SU-DHL-6 (cell line): ENCODE results near the gene TMEM164.

ENCODE experiments used
- H2AFZ ChIP-seq: fragments of 200-600 bp; sonication (generic); 2 replicates; pipeline ENCODE4 v1.6.1; 2014; ENCODE audit warnings: low read depth, mild to moderate bottlenecking, moderate library complexity, mixed read lengths, antibody characterized with exemption, low read length; ENCODE audit not compliant: severe bottlenecking
- H3F3A ChIP-seq: fragments of 200-600 bp; shearing (Covaris generic); 2 replicates; pipeline ENCODE4 v1.6.0; 2016; ENCODE audit warnings: antibody characterized with exemption, mild to moderate bottlenecking; ENCODE audit not compliant: insufficient read depth
- H3K27ac ChIP-seq: fragments of 200-600 bp; sonication (generic); 2 replicates; pipeline ENCODE4 v1.5.1; 2016; ENCODE audit warnings: low read depth, mild to moderate bottlenecking, low read length, moderate library complexity, mixed read lengths
- H3K27me3 ChIP-seq: fragments of 200-600 bp; sonication (generic), shearing (Covaris generic); 2 replicates; pipeline ENCODE4 v1.6.0; 2014; ENCODE audit warnings: mild to moderate bottlenecking, low read length
- H3K36me3 ChIP-seq: fragments of 200-600 bp; sonication (generic); 2 replicates; pipeline ENCODE4 v1.6.1; 2014; ENCODE audit warnings: mild to moderate bottlenecking, low read length, mixed read lengths
- H3K4me2 ChIP-seq: fragments of 300-600, 200-600 bp; shearing (Covaris generic), sonication (generic); 2 replicates; pipeline ENCODE4 v1.6.0; 2014; ENCODE audit warnings: low read length, low read depth, mild to moderate bottlenecking; ENCODE audit not compliant: poor library complexity, severe bottlenecking
- H3K4me3 ChIP-seq: fragments of 200-600 bp; sonication (generic); 2 replicates; pipeline ENCODE4 v1.5.1; 2014; ENCODE audit warnings: antibody characterized with exemption, low read length, mild to moderate bottlenecking, mixed read lengths; ENCODE audit not compliant: insufficient read depth, poor library complexity, severe bottlenecking
- H3K79me2 ChIP-seq: fragments of 200-600 bp; sonication (generic); 2 replicates; pipeline ENCODE4 v1.6.1; 2014; ENCODE audit warnings: mild to moderate bottlenecking, low read length, moderate library complexity; ENCODE audit not compliant: insufficient read depth
- H3K9ac ChIP-seq: fragments of 200-600 bp; sonication (generic); 2 replicates; pipeline ENCODE4 v1.7.0; 2014; ENCODE audit warnings: mild to moderate bottlenecking, low read length
- H3K9me2 ChIP-seq: fragments of 200-600 bp; sonication (generic); replicated peaks from 2 replicates; pipeline ENCODE4 v1.6.1; 2014; ENCODE audit warnings: low read length; ENCODE audit not compliant: insufficient read depth
- H3K9me3 ChIP-seq: fragments of 200-600 bp; sonication (generic); 2 replicates; pipeline ENCODE4 v1.6.1; 2014; ENCODE audit warnings: low read length, mixed read lengths; ENCODE audit not compliant: insufficient read depth
- H4K20me1 ChIP-seq: fragments of 200-600 bp; sonication (generic); 2 replicates; pipeline ENCODE4 v1.6.1; 2014; ENCODE audit warnings: low read depth, mild to moderate bottlenecking, antibody characterized with exemption, low read length, moderate library complexity, mixed read lengths
- EZH2phosphoT487 ChIP-seq: fragments of 200-600 bp; sonication (generic), shearing (Covaris generic); conservative IDR thresholded peaks from 2 replicates; pipeline ENCODE4 v1.6.1; 2018; ENCODE audit warnings: mild to moderate bottlenecking, antibody characterized with exemption, low read length, moderate library complexity, mixed read lengths
- TF ChIP-seq, protein P1 (sequence below): fragments of 200-600 bp; sonication (generic); IDR thresholded peaks from one replicate; pipeline ENCODE4 v1.5.1; 2017; ENCODE audit warnings: antibody characterized with exemption, mild to moderate bottlenecking, low read length, moderate library complexity; ENCODE audit not compliant: insufficient read depth, poor library complexity, severe bottlenecking

TMEM164 gene

GRCh38 chrX:110050901-110051300, 48.0 kb downstream of the TMEM164 start:
- no peaks in the 10 kb centered on the region for H3K27me3 ChIP-seq
- H2AFZ ChIP-seq, result no peak overlapping the region
- H3K9me3 ChIP-seq, result no peaks in the 10 kb centered on the region
- no peak overlapping the region for H3K9ac ChIP-seq
- no peaks in the 10 kb centered on the region for H3K79me2 ChIP-seq
- TF ChIP-seq, protein P1, sequence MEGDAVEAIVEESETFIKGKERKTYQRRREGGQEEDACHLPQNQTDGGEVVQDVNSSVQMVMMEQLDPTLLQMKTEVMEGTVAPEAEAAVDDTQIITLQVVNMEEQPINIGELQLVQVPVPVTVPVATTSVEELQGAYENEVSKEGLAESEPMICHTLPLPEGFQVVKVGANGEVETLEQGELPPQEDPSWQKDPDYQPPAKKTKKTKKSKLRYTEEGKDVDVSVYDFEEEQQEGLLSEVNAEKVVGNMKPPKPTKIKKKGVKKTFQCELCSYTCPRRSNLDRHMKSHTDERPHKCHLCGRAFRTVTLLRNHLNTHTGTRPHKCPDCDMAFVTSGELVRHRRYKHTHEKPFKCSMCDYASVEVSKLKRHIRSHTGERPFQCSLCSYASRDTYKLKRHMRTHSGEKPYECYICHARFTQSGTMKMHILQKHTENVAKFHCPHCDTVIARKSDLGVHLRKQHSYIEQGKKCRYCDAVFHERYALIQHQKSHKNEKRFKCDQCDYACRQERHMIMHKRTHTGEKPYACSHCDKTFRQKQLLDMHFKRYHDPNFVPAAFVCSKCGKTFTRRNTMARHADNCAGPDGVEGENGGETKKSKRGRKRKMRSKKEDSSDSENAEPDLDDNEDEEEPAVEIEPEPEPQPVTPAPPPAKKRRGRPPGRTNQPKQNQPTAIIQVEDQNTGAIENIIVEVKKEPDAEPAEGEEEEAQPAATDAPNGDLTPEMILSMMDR, result no peak
- no peak for TF ChIP-seq EZH2phosphoT487
- H3K9me2 ChIP-seq, result no peaks in the 10 kb centered on the region
- H3K4me2 ChIP-seq, result no peak overlapping the region
- no peak overlapping the region for H3K4me3 ChIP-seq
- H3K36me3 ChIP-seq, result no peaks in the 10 kb centered on the region
- H3K27ac ChIP-seq, result no peak overlapping the region
- H3F3A ChIP-seq, result no peaks in the 10 kb centered on the region
- no peaks in the 10 kb centered on the region for H4K20me1 ChIP-seq

GRCh38 chrX:110051559-110051958, 48.6 kb downstream of the TMEM164 start:
- no peaks in the 10 kb centered on the region for H3K79me2 ChIP-seq
- H4K20me1 ChIP-seq, result no peaks in the 10 kb centered on the region
- no peak overlapping the region for H3K9ac ChIP-seq
- no peak overlapping the region for H2AFZ ChIP-seq
- H3K27ac ChIP-seq, result no peak overlapping the region
- no peaks in the 10 kb centered on the region for H3K36me3 ChIP-seq
- H3K4me3 ChIP-seq, result no peak overlapping the region
- H3K9me3 ChIP-seq, result no peaks in the 10 kb centered on the region
- TF ChIP-seq, protein P1, result no peak
- no peak for TF ChIP-seq EZH2phosphoT487
- H3K4me2 ChIP-seq, result no peak overlapping the region
- no peaks in the 10 kb centered on the region for H3K9me2 ChIP-seq
- H3K27me3 ChIP-seq, result no peaks in the 10 kb centered on the region
- H3F3A ChIP-seq, result no peaks in the 10 kb centered on the region

DNA sequence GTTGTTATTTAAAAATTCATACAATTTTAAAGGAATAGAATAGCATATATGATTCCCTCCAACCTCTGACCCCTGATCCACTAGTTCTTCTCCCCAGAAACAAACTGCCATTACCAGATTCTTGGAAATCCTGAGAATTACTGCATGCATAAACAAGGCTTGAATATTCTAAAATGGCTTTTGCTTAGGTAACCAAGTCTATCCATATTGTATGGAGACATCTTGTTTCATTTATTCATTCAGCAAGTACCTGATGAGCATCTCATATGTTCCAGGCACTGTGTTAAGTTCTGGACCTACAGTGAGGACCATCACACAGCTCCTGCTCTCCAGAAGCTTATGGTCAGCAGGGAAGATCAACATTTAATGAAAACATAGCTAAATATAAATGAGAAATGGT, 49.4 kb downstream of the TMEM164 start:
- H3K4me2 ChIP-seq, result no peak overlapping the region
- H3K27ac ChIP-seq, result no peak overlapping the region
- no peaks in the 10 kb centered on the region for H3F3A ChIP-seq
- H3K9me3 ChIP-seq, result no peaks in the 10 kb centered on the region
- no peak for TF ChIP-seq EZH2phosphoT487
- TF ChIP-seq, protein P1, result no peak
- no peaks in the 10 kb centered on the region for H3K9me2 ChIP-seq
- no peaks in the 10 kb centered on the region for H3K27me3 ChIP-seq
- H2AFZ ChIP-seq, result no peak overlapping the region
- no peaks in the 10 kb centered on the region for H4K20me1 ChIP-seq
- no peaks in the 10 kb centered on the region for H3K79me2 ChIP-seq
- H3K9ac ChIP-seq, result no peak overlapping the region
- no peaks in the 10 kb centered on the region for H3K36me3 ChIP-seq
- no peak overlapping the region for H3K4me3 ChIP-seq
